GM18909 (cell line): ENCODE data around the gene RINL.
"Not testable (repeated sequence)": the region's sequence is repeated elsewhere in the genome, so short reads cannot be mapped to it uniquely, and the experiment has no call there.

Source experiments
- ATAC-seq: cut with Tn5 transposase; IDR thresholded peaks from one replicate; pipeline ENCODE4 v1.9.1; 2021; ENCODE audit warnings: mild to moderate bottlenecking; ENCODE audit not compliant: unreplicated experiment, poor library complexity

RINL gene

DNA sequence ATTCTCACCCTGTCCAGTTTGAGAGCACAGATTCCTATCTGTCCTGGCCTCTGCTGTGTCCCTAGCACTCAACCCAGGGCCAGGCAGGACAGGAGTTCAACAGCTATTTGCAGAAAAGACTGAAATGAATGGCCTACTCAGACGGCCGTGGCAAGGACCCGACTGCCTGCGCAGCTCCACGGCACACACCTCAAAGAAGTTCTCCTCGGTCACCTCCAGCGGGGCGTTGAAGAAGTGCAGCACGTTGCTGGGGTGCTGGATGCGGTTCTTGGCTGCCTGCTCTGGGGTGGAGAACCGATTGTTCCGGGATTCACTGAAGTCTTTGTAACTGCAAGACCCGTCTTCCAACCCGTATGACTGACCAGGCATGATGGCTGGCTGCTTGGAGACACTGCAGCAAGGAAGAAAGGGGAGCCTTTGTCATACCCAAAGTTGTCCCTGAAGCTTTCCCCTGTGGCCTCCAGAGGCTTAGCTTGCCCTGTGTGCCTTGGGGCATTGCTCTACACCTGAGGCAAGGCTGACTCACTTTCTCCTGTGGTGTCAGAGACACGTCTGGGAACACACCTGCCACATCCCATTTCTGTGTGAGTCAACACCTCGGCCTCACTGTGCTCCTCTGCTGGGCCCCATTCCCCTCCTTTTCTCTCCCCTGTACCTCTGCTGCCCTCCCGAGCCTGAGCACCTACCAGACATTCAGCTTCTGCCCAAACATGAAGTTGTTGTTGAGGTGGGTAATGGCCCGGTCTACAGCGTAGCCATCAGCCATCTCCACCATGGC, 39.7 kb downstream of the RINL start:
- ATAC-seq: no peak

GRCh38 chr19:38837656-38838121, 40.4 kb downstream of the RINL start:
- ATAC-seq: no peak

GRCh38 chr19:38836983-38837626, 41.0 kb downstream of the RINL start:
- no peak for ATAC-seq

GRCh38 chr19:38836159-38836982, 41.7 kb downstream of the RINL start:
- ATAC-seq: no peak

- ATAC-seq: no peak
Measured at GRCh38 chr19:38834590-38834989, 43.5 kb downstream of the RINL start.

DNA sequence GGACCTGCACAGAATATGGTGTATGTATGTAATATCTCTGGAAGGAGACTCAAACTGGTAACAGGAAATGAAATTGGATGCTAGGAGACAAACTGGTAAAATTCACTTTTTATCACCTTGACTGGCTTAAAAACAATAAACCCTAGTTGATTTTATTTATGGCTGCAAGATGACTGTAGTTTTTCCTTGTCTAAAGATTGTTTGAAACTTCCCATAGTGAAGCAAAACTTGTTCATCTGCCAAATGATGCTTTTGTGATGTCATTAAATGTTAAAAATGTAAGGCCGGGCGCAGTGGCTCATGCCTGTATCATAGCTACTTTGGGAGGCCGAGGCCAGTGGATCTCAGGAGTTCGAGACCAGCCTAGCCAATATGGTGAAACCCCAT, 44.0 kb downstream of the RINL start:
- ATAC-seq: no peak

- ATAC-seq: no peak
Measured at GRCh38 chr19:38833092-38833425, 45.0 kb downstream of the RINL start.

- ATAC-seq: peak; percentile 49
Measured at GRCh38 chr19:38831142-38831605, 46.9 kb downstream of the RINL start.

GRCh38 chr19:38830039-38830733, 47.9 kb downstream of the RINL start:
- ATAC-seq: no peak

DNA sequence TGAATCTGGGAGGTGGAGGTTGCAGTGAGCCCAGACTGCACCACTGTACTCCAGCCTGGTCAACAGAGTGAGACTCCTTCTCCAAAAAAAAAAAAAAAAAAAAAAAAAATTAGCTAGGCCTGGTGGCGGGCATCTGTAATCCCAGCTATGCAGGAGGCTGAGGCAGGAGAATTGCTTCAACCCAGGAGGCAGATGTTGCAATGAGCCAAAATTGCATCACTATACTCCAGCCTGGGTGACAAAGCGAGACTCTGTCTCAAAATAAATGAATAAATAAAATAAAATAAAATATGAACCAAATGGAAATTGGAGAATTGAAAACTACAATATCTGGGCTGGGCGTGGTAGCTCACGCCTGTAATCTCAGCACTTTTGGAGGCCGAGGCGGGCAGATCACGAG, 48.9 kb downstream of the RINL start:
- not testable (repeated sequence) for ATAC-seq

GRCh38 chr19:38826856-38827551, 51.1 kb downstream of the RINL start:
- no peak for ATAC-seq

GRCh38 chr19:38825936-38826335, 52.1 kb downstream of the RINL start:
- ATAC-seq: not testable (repeated sequence)

GRCh38 chr19:38821230-38821825, 56.7 kb downstream of the RINL start:
- ATAC-seq: not testable (repeated sequence)

DNA sequence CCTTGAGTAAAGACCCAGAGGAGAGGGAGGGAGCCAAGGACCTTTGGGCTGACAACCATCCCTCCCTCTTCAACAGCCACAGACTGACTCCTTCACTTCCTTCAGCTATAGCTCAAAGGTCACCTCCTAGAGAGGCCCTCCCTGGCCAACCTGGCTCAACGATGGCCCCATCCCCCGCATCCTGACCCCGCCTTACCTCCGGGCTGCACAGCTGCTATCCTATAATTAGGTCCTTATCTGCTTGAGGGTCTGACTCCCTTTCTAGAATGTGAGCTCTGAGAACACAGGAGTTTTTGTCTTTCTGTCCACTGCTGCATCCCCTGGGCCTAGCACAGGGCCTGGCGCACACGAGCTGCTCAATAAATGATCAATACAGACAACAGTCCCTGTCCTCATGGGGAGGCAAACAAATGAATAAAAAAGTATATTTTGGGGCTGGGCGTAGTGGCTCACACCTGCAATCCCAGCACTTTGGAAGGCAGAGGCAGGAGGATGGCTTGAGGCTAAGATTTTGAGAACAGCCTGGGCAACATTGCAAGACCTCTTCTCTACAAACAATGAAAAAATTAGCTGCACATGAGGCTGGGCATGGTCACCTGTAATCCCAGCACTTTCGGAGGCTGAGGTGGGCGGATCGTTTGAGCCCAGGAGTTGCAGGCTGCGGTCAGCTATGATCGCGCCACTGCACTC, 58.7 kb downstream of the RINL start:
- no peak for ATAC-seq
